Upper lobe of left lung (tissue), 4 donors: Measurements from ENCODE around the gene TENM4.

ENCODE experiments used
- POLR2AphosphoS5 ChIP-seq, 2 donors: sonication (generic); formaldehyde crosslinking; IDR thresholded peaks; one replicate each; pipeline ENCODE4 v1.5.1; 2017; ENCODE audit warnings: antibody characterized with exemption in 2 of 2
- TF ChIP-seq, protein P1 (sequence below), 6 experiments: fragments of 450-650 bp in 4 of 6; fragments of 200-600 bp in 2 of 6; sonication (generic) in 2 of 6; IDR thresholded peaks; one replicate each; pipeline ENCODE4 v1.5.1; 2016 to 2019; ENCODE audit warnings: antibody characterized with exemption in 6 of 6

DNA sequence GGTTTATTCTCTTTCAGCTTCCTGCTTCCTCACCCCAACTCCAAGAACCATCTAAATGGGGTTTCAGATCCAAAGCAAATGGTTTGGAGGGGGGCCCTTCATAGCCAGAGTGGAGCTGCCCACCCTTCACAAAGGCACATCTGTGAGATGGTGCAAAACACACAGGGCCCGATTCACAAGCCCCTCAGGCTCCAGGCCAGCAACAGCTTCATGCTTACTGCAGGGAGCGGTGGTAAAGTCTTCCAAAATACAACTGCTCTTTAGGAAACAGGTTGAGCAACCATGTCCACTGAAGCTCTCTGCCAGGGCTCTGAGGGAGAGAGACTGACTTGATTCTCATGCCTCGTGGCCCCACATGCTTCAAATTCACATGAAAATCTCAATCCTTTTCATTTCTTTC, 653.1 kb downstream of the TENM4 start:
- TF ChIP-seq, protein P1, sequence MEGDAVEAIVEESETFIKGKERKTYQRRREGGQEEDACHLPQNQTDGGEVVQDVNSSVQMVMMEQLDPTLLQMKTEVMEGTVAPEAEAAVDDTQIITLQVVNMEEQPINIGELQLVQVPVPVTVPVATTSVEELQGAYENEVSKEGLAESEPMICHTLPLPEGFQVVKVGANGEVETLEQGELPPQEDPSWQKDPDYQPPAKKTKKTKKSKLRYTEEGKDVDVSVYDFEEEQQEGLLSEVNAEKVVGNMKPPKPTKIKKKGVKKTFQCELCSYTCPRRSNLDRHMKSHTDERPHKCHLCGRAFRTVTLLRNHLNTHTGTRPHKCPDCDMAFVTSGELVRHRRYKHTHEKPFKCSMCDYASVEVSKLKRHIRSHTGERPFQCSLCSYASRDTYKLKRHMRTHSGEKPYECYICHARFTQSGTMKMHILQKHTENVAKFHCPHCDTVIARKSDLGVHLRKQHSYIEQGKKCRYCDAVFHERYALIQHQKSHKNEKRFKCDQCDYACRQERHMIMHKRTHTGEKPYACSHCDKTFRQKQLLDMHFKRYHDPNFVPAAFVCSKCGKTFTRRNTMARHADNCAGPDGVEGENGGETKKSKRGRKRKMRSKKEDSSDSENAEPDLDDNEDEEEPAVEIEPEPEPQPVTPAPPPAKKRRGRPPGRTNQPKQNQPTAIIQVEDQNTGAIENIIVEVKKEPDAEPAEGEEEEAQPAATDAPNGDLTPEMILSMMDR (IDR thresholded peaks at IDR 0.05) = no peak
- TF ChIP-seq POLR2AphosphoS5 (IDR thresholded peaks at IDR 0.05) = no peak
